Dermis blood vessel endothelial cell (primary cell): ENCODE measurements around the gene GPC5. TPM values are rescaled to one million over a fixed set of nuclear protein-coding genes. Genes with fewer than 3 reads are reported as not detected.
"Not testable (repeated sequence)": the region's sequence is repeated elsewhere in the genome, so short reads cannot be mapped to it uniquely, and the experiment has no call there.

Source experiments
- DNase-seq: peaks from one replicate; pipeline ENCODE4 v3.0.0; 2010
- total RNA-seq: library from RNA; depleted of rRNA; stranded (reverse); fragments of >200 nt; gene quantifications from 2 replicates; pipeline ENCODE4 v1.2.3, GENCODE V29; 2014

GPC5 gene
- total RNA-seq, 1 donor from 2014 or later, result 0.34 TPM

DNA sequence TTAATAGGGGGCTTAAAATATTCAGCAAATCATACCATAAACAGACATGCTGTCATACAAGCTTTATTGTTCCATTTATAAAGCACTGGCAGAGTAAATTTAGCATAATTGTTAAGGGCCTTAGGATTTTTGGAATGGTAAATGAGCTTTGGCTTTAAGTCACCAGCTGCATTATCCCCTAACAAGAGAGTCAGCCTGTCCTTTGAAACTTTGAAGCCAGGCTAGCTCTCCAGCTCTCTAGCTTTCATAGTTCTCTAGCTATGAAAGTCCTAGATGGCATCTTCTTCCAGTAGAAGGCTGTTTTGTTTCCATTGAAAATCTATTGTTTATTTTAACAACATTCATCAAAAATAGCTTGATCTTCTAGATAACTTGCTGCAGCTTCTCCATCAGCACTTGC lies 1407.3 kb downstream of the GPC5 start:
- DNase-seq, result no peak

DNA sequence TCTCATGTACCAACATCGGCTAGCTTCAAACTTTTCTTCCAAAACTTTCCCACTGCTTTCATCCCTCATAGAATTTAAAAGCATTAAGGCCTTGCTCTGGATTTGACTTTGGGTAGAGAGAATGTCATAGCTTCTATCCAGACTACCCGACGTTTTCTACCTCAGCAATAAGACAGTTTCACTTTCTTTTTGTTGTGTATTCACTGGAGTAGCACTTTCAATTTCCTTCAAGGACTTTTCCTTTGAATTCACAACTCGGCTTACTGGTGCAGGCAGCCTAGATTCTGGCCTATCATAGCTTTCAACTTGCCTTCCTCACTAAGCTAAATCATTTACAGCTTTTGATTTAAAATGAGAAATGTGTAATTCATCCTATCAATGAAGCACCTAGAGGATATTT lies 1407.8 kb downstream of the GPC5 start:
- DNase-seq, result no peak

DNA sequence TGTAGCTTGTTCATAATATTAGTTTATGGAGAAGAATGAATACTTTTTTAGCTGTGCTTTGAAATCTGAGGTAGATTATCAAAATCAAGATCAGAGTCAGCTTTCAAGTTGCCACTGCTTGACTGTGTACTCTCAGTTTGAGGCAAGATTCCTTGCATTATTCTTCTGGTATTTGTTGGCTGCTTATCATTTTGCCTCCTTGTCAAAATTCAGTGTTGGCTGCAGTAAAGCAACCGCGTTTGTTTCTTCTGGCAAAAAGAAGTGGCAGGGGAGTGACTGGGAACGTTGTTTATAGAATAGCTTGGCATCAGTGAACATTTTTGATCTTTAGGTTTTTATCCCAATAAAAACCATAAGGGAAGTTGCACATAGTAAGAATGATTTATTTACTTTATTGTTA lies 1408.9 kb downstream of the GPC5 start:
- DNase-seq, result no peak

DNA sequence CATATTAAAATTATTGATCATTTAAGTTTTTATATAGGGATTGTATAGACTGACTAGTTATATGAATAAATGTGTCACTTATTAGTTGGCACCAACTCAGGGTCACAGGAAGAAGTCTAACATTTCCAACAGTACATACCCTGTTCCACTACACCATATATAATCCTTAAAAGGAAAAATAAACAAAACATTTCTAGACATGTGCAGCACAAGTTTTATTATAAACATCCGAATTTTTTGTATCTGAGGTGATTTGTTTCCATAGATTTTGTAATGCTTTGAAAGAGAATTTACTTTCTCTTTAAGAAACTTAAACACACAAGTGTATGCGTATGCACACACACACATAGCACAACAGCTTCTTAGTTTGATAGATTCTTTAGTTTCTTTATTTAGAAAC lies 1409.5 kb downstream of the GPC5 start:
- no peak for DNase-seq

DNA sequence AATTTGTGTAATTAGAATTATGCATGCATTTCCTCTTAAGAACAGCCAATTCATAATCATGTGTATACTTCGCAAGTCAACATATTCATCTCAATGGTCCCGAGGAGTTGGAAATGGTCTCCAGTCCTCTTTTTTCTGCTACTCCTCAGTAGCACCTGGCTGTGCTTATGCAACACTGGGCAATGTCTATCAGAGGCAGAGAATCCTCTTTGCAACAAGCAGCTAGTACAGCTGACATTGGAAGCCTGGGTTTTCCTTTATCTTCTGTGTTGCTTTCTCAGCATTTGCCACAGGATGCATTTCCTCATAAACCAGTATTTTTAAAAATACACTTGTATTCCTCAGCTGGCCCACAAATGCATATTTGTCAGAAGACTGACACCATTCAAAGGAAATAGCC lies 1422.9 kb downstream of the GPC5 start:
- DNase-seq, result no peak

DNA sequence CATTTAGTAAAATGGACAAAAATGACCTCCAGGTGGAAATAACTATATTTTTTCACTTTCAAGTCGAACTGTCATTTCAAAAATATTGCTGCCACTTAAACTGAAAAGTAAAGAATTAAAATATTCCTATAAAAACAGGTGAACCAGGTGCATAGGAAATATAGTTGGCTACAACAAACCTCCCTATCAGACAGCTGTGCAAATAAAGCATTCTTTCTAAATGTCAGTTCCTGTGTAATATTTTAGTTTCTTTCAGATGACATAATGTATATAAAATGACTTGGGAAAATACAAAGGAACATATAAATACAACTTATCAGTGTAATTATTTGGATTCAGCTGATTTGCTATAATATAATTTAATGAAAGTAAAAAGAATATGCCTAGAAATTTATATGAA lies 1424.6 kb downstream of the GPC5 start:
- DNase-seq, result no peak

DNA sequence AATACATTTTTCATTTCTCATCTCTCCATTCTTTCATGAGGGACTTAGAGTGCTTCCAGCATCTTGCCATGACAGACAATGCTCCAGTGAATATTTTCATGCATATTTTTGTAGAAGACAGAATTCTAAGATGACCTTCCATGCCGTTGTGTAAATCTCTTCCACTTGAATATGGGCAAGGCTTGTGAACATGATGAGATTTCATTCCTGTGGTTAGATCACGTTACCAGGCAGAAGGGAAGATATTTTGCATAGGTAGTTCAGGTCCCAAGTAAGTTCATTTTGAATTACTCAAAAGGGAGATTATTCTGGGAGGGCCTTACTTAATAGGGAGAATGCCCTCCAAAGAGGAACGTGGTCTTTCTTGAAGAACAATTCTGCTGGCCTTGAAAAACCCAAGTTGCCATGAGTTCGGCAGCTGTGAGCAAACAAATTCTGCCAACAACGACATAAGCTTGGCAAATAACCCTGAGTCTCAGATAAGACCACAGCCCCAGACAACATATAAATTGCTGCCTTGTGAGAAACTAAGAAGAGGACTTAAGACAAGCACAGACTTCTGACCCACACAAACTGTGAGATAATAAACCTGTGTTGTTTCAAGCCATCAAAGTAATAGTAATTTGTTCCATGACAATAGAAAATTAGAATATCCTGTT lies 1427.6 kb downstream of the GPC5 start:
- no peak for DNase-seq

DNA sequence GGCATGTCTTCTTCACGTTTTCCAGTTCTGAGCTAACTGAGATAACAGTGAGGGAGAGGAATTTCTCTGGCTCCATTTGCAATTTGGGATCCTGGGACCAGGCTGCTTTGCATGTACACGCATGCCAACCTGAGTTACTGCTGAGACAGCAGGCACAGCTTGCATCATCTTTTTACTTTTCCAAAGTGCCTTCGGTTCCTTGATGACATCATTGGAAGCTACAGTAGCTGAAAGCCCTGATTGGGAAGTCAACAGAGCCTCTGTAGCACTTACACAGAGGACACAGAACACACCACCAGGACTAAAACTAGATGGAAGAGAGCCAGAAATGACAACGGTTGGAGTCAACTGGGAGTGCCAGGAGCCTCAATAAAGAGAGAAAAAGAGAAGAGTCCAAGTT lies 1429.1 kb downstream of the GPC5 start:
- DNase-seq, result no peak

DNA sequence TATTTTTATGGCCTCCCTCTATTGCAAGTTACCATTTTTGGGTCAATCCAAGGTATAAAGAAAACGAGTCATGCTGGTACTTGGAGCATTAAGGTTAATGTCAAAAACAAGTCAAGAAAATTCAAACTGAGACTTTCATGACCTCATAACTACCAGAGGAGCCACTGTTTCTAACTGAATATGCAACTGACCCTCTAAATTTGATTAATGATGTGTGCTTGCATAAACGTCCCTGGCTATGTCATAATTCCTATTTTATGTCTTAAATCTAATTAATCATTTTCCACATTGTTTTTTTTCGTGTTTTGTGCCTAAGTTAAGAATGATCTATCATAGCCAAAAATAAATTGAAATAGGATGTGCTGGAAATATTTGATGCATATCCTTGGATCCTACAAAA lies 1431.5 kb downstream of the GPC5 start:
- no peak for DNase-seq

DNA sequence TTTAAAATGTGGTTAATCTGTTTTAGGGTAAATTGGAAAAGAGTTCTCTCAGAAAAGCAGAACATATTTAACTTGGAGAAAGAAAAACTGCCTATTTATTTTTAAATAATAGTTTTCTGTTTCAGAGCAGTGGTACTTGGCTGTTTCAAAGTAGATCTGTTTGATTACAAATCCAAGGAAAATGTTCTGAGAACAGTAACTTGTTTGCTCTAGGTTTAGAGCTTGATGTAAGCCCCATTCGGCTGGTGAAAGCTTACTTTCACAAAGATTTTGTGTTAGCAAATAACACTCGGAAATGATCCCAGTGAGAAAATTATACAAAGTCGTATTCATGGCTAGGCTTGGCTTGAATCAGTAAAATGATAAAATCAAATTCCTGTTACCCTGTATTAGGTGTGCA lies 1432.4 kb downstream of the GPC5 start:
- no peak for DNase-seq

DNA sequence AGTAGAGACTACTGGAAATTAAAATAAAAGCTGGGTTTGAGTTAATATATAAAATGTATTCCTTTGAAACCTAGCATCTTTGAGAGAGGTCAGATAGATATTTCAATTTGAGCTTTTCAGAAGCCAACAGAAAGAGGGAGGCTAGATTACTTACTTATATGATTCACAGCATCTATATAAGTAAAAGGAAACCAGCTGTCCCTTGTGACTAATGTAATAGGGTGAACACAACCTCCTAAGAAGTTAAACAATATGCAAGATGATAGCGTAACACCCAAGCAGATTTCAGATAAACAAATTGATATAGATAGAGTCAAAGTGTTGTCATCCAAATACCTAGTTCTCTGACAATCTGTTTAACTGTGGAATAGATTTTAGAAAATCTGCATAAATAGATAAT lies 1434.7 kb downstream of the GPC5 start:
- DNase-seq, result no peak

DNA sequence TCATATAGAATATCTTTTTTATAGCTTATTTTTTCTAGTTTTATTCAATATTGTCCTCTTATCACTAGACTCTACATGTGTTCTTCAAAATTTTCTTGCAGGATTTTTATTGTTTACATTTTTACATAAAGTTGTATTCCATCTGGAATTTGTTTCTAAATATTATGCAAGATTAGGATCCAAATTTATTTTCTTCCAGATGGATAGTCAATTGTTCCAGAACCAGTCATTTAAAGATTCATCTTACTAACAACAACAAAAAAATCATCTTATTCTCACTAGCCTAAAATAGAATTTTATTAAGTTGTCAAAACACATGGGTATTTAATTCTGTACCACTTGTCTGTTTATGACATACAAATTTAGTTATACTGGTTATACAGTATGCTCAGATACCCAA lies 1437.8 kb downstream of the GPC5 start:
- no peak for DNase-seq

DNA sequence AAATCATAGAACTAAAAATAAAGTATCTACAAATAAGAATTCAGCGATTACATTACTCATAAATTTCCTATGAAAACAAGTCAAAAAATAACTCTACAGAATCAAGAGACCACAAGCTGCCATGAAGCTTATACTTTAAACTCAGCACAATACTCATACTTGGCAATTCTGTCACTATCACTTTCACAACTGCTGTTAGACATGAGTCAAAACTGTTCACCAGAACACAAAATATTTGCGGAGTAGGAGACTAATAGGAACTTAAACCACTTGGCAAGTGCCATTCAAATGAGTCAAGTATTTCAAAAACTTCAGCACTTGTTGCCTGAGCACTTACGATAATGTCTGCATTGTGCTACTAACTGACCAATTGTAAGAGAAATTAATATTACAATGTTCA lies 1440.4 kb downstream of the GPC5 start:
- DNase-seq, result no peak

DNA sequence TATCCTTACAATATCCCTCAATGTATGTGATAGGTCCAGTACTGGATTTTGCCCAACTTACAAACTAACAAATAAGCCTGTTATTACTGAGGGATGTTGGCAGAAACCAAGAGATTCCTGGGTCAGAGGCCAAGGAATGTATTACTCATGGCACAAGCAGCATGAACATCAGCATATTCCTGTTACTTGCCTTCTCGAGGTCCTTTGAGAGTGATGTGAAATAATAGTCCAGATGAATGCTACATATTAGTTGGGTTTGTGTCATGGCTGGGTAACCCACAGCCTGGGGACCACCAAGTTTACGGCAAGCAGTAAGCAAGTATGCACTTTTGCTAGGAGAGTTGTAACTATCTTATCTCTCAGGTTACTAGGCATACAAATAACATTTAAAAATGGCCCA lies 1443.7 kb downstream of the GPC5 start:
- no peak for DNase-seq

DNA sequence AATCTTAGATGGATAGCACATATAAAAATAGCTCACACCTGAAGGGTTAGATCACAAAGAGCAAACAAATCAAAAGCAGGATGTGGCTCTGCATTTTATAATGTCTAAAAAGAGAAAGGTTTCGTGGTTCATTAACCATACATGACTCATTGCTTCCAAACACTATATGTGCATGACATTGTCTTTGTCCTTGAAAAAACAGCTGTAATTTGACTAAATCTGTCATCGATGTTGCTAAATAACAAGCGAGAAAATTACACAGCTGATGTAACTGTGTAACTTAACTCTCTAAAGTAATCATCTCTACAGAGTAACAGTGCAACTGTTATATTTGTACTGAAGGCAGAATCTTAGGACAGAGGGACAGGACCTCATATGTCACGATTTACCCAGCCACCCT lies 1445.1 kb downstream of the GPC5 start:
- no peak for DNase-seq

DNA sequence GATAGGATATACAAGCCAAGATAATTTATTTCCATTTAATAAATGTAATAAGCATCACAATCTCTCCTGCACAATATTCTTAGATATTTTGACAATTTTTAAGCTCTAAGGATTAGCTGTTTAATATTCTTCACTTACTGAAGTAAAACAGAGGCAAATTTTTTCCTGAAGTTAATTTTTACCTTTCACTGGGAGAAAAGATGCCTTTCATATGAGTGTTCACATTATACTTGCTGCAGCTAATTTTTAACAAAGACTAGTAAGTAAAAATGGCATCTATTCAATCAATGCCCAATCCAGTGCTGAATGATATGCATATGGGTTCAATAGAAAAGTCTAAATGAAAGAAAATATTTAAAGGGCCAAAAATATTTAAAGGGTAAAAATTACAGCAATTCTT lies 1451.0 kb downstream of the GPC5 start:
- DNase-seq, result no peak

DNA sequence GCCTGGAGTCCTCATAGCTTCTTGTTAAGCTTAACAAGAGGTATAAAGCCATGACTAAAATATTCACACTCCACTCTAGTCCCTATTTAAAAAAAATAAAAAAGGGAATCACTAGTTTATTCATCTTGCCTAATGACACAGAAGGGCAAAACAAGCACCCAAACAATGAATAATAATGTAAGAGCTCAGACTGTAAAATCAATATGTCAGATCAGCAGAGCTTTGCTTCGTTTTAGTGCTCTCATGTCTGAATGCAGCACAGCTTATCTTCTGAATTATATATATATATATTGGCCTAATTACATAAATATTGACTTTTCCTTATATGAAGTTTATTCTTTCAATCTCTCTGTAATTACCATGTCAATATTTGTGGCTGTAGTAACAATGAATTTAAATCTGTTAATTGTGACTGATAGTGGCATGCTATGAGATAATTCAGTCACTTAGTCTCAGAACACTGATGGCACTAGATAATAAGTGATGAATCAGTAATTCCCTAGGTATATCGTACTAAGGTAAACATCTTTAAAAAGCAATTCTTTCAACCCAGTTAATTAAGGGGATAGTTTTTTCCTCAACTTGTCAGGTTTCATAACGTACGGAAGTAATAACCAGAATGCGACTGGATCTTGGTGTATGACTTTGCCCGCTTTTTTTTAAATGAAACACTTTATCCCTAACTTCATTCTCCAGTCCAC lies 1466.3 kb downstream of the GPC5 start:
- DNase-seq, result no peak

DNA sequence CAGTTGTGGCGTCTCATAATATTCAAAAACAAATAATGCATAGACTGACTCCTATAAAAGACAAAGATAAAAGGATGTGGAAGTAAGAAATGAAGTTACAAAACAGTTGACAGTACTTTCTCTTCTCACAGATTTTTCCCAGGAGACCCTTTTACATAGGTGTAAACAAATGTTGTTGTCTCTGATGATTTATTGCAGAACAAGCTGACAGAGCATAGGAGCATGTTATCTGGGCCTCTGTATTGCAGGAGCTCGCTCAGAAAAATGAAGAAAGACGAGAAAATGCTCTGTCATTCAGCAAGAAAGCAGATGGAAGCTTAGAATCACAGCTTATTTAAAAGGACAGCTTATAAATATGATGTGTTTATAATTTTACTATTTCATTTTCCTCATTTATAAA lies 1474.6 kb downstream of the GPC5 start:
- no peak for DNase-seq

DNA sequence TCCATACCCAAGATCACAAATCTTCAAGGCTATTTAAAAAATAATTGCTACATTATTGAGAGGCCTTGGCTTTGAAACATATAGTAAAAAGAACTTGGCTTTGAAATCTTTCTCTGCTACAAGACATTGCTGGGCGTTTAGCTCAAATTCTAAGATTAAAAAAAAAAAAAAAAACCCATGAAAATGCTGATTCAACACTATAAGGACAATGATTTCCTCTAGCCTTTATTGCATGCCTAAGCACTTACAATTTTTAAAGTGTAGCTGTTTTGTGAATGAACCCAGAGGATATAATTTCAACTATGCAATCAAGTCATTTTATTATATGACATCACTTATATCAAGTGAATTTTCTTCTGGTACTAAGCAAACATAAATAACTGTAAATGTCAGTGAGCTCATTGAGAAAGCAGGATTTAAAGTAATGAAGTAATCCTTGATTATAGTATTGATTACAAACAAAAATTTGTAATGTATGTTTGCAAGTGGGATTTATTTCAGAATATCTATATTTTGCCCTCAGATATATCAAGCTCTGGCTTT lies 1488.2 kb downstream of the GPC5 start:
- DNase-seq, result no peak

DNA sequence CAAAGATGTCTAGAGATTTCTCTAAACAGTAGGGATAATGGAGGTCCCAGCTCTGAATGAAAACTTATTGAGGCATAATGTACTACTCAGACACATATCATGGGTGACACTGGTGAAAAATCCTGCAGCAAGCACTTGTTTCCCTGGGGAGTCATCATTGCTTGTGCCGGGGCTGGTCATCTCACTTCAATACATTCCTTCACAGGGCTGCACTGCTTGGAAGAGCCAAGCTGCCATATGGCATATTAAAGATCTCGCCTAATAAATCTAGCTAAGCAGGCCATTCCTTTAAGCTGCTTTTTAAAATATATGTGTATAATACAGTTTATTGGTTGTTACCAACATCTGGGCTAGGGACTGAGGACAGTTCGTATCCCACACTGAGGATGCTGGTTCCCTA lies 1496.0 kb downstream of the GPC5 start:
- DNase-seq, result no peak

DNA sequence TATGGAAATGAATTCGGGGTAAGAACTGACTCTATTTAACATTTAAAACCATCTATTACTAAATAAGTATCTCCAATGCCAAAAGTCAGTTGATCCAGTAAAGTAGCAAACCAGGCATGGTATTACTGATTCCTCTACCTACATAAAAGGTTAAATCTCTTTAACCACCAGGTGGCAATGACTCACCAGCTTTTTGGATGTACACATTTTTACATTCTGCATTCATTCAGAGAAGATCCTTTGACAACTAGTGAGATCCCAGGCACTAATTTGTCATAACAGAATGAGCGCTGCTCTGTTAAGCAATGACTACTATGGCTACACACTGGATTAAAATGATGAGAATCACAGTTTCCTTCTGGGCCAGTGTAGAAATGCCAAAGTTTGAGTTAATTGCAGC lies 1498.4 kb downstream of the GPC5 start:
- DNase-seq, result no peak

DNA sequence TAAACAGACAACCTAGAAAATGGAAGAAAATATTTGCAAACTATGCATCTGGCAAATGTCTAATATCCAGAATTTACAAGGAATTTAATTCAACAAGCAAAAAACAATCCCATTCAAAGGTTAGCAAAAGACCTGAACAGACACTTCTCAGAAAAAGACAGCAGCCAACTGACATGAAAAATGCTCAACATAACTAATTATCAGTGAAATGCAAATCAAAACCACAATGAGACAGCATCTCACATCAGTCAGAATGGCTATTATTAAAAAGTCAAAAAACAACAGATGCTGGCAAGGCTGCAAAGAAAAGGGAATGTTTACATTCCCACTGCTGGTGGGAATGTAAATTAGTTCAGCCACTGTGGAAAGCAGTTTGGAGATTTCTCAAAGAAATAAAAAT lies 1500.5 kb downstream of the GPC5 start:
- DNase-seq, result not testable (repeated sequence)

DNA sequence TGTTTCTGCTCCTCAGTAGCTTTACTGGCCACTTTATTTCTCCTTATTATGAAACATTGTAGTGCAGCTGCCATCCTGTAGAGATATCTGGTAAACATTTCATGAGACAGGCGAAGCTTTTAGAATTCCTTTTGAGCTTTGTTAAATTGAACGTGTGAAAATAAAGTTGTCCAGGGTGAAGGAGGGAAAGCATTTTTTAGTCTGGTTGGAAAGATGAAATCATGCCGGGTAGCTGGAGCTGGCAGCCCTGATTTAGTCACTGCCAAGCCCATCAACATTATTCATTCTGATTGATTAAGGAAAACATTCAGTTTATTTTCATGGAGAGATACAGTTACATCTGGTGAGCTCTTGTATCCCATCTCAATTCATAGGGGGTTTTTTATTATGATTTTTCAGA lies 1502.0 kb downstream of the GPC5 start:
- DNase-seq, result no peak

DNA sequence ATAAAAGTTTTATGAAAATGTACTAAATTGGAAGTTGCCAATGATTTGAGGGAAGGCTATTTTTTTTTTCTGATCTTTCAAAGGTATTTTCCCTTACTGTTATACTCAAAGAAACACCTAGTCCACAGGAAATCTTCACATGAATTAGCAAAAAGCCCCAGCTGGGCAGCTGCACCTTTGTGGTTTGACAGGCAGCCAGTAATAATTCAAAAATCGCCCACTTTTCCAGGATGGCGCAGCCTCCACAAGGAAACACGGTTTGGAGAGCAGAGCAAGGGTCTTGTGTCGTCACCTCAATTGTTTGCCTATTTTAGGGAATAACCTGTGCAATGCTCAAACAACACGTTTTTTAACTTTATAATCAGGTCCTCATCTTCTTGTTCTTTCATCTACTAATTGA lies 1503.3 kb downstream of the GPC5 start:
- DNase-seq, result no peak

DNA sequence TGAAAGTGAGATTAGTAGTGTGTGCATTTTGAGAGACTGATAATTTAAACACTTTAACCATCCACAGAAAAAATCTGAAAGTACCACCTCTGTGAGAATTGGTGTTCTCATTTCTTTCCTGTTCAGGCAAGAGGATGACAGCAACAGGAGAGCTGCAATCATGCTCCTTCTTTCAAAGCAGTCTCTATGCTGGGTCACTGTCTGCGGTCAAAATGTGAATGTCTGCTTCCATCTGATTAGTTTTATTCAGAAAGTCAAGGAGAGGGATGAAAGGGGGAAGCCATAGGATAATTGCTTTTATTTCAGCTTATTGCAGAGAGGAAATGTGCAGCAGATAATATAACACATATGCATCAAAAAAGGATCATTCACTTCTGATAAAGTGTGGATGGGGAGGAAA lies 1514.2 kb downstream of the GPC5 start:
- no peak for DNase-seq
